ENCODE measurements around the gene NFIC. TPM values are rescaled to one million over a fixed set of nuclear protein-coding genes. Genes with fewer than 3 reads are reported as not detected.
A peak's percentile ranks its signal among the peaks of the same experiment; 100 is the strongest.

NFIC gene
- total and polyA plus RNA-seq, 3 donors from 2014 or later: 56.5 to 127 (median 113) TPM

GRCh38 chr19:3405261-3405653, 38.9 kb downstream of the NFIC start:
- 32 to 36% methylated on average over 6 of the region's 6 CpGs for WGBS, 2 donors
- intact Hi-C loops (cut with DNase I; ENCODE audit: low total_unique reads): no loop called here
- no peaks in the 10 kb centered on the region for H3K9me3 ChIP-seq
- no peak for DNase-seq
- H3K4me3 ChIP-seq: peak overlapping the region in 1 of 2 donors; percentile 60
- no peaks in the 10 kb centered on the region for H3K36me3 ChIP-seq (ENCODE audit: low read depth, missing control alignments)
- H3K27me3 ChIP-seq: no peaks in the 10 kb centered on the region
- H3K27ac ChIP-seq: peak overlapping the region; percentile 97 to 99
- peaks cover 49% of the 10 kb centered on the region for H3K4me1 ChIP-seq
- no peak for TF ChIP-seq CTCF (IDR thresholded peaks at IDR 0.05)
- no peak for TF ChIP-seq POLR2A (IDR thresholded peaks at IDR 0.05)

GRCh38 chr19:3406571-3407111, 40.3 kb downstream of the NFIC start:
- intact Hi-C loops (cut with DNase I; ENCODE audit: low total_unique reads): no loop called here
- DNase-seq: no peak
- H3K27me3 ChIP-seq: no peaks in the 10 kb centered on the region
- H3K4me3 ChIP-seq: no peak overlapping the region
- H3K9me3 ChIP-seq: no peaks in the 10 kb centered on the region
- H3K27ac ChIP-seq: peak overlapping the region in 1 of 2 donors; percentile 97
- no peak for TF ChIP-seq CTCF (IDR thresholded peaks at IDR 0.05)
- no peak for TF ChIP-seq POLR2A (IDR thresholded peaks at IDR 0.05)
- H3K36me3 ChIP-seq (ENCODE audit: low read depth, missing control alignments): no peaks in the 10 kb centered on the region
- 69 to 75% methylated on average over 15 of the region's 15 CpGs for WGBS, 2 donors
- H3K4me1 ChIP-seq: peaks cover 49% of the 10 kb centered on the region

- intact Hi-C loops (cut with DNase I; ENCODE audit: low total_unique reads): no loop called here
- 35 to 42% methylated on average over 20 to 27 of the region's 27 CpGs for WGBS, 2 donors
- Histone ChIP-seq H3K9me3 (no peaks in the 10 kb centered on the region), H3K27ac (peak overlapping the region; percentile 69 to 97), H3K4me3 (no peak overlapping the region), H3K36me3 (ENCODE audit: low read depth, missing control alignments) (no peaks in the 10 kb centered on the region), H3K4me1 (peaks cover 49% of the 10 kb centered on the region), H3K27me3 (no peaks in the 10 kb centered on the region)
- DNase-seq: peak; percentile 68
- no peak for TF ChIP-seq CTCF (IDR thresholded peaks at IDR 0.05)
- TF ChIP-seq POLR2A (IDR thresholded peaks at IDR 0.05): no peak
Measured at GRCh38 chr19:3407556-3408516, 41.5 kb downstream of the NFIC start.

GRCh38 chr19:3408996-3409345, 42.6 kb downstream of the NFIC start:
- Histone ChIP-seq H3K9me3 (no peaks in the 10 kb centered on the region), H3K36me3 (ENCODE audit: low read depth, missing control alignments) (no peaks in the 10 kb centered on the region), H3K4me3 (no peak overlapping the region), H3K27ac (peak overlapping the region; percentile 69 to 97), H3K27me3 (no peaks in the 10 kb centered on the region), H3K4me1 (peaks cover 38% of the 10 kb centered on the region)
- no peak for TF ChIP-seq POLR2A (IDR thresholded peaks at IDR 0.05)
- no peak for TF ChIP-seq CTCF (IDR thresholded peaks at IDR 0.05)
- no peak for DNase-seq
- WGBS, 2 donors: 81 to 84% methylated on average over 11 of the region's 11 CpGs
- intact Hi-C loops (cut with DNase I; ENCODE audit: low total_unique reads): no loop called here
